Measurements from ENCODE around the gene RAB30. TPM values are rescaled to one million over a fixed set of nuclear protein-coding genes. Genes with fewer than 3 reads are reported as not detected.
"Not testable (repeated sequence)": the region's sequence is repeated elsewhere in the genome, so short reads cannot be mapped to it uniquely, and the experiment has no call there.

The RAB30 gene
- total RNA-seq, 1 donor from 2014 or later: 13.6 TPM

DNA sequence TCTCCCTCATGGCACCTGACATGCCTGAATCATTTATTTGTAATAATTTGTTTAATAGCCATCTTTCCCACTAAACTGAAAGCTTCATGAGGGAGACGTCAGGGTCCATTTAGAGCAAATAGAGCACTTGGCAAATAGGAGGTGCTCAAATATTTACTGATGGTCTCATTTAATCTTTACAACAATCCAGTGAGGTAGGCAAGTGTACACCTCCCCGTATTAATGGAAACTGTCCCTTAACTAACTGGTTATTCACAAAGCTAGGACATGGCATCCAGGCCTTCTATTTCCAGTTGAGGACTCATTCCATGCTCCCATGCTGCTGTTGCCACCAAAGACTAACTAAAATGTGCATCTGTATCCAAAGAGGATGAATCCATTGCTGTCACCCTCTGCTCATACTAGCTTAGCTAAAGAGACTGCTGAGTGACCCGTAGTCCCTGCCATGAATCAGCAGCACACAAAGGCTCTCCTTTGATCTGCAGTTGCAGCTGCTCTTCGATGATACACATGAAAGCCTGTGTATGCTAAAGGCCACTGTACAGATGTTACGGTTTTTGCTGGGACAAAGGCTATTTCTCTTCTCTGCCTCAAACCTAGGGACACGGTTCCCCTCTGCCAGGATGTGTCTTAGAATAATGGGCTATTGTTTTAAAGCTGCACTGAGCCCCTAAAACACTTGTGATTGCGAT is 82.6 kb downstream of the RAB30 start:
- DNase-seq (ENCODE audit: low read depth): peak; percentile 50

DNA sequence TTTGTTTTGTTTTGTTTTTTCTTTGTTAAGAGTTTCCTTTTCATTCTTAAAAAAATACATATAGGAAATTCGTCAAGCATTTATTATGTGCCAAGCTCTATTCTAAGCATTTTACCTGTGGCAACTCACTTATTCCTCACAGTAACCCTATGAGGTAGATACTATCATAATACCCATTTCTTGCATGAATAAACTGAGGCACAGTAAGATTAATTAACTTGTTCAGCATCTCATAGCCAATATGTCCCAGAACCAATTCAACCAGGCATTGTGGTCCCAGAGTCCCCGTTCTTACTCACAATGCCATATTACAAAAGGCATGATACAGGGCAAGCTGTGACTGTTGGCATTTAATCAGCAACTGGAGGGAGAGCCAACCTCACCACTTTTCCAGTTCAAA is 83.7 kb downstream of the RAB30 start:
- DNase-seq (ENCODE audit: low read depth): no peak

DNA sequence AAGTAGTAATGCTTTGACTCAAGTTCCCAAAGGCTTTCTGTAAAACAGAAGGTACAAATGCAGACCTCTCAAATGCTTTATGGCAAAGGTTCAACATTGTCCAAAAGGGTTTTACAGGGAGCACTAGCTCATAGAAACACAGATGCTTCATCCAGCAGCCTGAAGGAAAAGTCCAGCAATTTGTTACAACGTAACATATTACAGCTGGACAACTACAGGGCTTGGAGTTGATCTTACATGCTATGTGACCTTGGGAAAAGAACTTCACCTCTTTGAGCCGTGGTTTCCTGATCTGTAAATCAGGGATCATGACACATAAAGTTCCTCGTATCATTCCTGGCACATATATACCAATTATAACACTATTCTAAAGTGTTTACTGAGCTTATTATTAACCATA is 85.3 kb downstream of the RAB30 start:
- DNase-seq (ENCODE audit: low read depth): no peak

DNA sequence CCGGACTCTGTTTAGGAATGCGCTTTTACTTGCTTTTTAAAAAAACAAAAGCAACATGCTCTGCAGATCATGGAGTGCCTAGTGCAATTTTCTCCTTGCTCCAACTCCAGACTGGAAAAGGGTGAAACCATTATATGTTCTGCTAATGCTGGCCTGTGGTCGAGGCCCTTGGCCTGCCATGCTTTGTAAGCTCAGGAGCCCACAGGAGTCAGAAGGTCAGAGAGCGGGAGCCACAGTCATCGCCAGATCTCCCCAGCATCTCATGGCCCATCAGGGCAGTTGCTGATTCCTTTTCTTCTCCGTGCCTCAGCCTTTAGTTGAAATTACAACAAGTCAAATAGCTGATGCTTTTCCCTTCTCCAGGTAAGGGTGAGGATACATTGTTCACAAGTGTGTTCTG is 89.8 kb downstream of the RAB30 start:
- peak; percentile 13 for DNase-seq (ENCODE audit: low read depth)

DNA sequence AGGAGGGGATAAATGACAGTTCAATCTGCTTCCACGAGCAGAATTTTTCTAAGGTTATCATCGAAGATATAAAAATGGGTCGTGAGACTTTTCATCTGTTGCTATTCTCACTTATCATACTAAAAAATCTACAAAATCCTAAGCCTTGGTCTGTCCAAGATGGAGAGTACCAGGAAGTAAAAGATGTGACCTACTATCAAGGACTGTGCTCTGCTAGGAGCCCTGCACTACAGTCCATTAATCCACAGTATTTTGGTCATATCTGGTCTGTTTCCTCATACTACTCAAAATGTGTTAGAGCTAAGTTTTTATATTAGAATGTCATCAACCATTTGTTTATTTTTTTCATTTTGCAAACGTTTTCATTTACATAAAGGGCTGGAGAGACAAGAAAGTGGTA is 90.8 kb downstream of the RAB30 start:
- no peak for DNase-seq (ENCODE audit: low read depth)

DNA sequence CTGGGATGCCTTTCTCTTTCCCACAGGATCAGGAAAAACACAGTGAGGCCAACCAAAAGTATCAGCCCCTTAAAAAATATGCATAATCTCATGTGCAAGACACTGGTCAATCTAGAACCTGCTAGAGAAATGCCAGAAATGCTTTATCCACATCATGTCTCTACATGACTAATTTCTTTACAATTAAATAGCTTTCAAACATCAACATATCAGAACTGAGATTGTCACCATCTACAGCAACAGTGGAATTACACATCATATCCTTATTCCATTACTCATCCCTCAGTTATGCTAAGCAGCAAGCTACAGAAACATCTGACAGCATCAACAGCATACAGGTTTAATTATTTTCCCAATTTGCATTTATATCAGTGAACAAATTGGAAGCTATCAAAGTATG is 91.4 kb downstream of the RAB30 start:
- DNase-seq (ENCODE audit: low read depth): peak; percentile 17

DNA sequence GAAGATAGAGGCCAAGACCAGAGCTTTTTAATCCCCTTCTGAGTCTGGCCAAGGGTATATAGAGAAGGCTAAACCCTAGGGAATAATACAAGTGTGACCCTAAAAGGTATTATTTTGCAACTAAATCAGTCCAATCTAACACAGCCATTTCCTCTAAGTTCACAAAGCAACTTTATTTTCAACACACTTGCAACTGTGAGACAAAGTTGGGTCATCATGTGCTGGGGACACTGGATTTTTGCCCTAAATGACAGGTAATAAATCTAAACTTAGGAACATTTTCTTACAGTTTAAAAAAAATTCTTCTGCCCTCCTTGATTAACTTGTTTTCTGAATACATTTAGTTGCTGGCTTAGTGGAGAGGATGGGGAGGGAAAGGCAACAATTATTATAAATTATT is 91.9 kb downstream of the RAB30 start:
- DNase-seq (ENCODE audit: low read depth): no peak

DNA sequence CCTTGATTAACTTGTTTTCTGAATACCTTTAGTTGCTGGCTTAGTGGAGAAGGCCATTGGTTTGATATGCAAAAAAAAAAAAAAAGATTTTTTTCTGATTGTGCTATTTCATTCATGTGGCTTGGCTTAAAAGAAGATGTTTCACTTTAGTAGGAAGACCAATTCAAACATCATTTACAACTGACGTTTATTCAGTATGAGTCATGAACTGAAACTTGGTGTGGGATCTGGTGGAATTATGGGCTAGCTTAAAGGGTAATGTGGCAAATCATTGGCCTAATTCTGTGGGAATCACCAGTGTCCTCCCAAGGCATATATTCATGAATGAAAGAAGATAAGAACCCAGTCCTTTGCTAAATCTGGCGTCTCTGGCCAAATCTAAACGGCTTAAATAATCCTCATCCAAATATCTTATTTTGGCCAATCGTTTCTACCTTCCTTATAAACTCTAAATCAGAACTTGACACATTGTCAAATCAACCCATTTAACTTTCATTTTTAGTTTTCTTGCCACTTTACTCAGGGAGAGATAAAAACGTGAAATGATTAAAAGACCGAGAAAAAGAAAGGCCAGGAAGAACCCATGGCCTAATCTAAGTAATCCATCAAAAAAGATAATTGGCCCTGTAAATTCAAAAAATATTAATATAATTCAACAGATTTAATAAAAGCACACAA is 93.1 kb downstream of the RAB30 start:
- DNase-seq (ENCODE audit: low read depth): peak; percentile 36

DNA sequence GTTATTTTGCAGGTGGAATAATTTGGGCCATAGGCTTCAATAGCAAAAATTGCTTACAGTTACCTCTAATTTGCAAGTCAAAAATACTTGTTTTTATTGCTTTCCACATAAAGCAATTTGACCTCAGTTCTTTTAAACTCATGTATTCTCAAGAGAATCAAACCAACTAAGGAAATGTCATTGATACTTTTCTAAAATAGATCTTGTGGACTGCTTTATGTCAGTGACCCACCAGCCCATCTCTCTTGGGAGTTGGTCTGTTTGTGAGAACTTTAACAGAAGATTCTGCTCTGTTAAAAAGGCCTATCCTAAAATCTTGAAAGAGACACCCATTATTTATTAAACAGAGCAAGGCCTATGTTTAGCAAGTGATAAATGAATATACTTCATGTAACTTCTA is 94.9 kb downstream of the RAB30 start:
- no peak for DNase-seq (ENCODE audit: low read depth)

DNA sequence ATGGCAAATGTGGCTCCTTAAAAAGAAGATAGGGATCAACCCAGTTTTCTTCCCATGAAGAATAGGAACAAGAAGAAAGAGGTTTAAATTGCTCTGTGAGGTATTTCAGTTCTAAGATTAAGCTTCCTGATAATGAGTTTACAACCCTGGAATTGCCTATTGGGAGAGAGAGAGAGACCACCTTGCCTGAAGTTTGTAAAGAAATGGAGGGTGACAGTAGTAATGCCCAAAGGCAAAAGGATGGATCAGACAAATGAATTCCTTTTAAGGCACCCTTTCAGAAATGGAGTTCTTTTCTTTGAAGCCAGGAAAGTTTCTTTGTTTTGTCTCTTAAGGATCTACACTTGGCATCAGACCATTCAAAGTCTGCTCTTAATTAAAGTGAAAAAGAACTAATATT is 95.8 kb downstream of the RAB30 start:
- DNase-seq (ENCODE audit: low read depth): no peak

DNA sequence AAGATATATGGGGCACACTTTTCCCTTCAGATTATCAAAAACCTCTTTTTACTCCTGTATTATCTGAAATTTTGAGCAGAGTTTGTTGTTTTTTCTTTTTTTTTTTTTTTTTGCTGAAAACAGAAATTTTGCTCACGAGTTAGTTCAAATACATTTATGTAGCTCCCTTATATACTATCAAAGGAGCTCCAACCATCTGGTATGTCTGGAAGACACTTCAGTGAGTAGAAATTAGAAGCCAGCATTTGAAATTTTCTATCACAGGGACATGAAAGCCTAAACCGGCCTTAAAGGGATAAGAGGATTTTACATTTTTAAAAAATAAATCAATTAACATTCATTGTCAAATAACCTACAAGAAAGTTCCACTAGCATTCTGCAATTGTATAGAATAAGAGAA is 96.8 kb downstream of the RAB30 start:
- no peak for DNase-seq (ENCODE audit: low read depth)

DNA sequence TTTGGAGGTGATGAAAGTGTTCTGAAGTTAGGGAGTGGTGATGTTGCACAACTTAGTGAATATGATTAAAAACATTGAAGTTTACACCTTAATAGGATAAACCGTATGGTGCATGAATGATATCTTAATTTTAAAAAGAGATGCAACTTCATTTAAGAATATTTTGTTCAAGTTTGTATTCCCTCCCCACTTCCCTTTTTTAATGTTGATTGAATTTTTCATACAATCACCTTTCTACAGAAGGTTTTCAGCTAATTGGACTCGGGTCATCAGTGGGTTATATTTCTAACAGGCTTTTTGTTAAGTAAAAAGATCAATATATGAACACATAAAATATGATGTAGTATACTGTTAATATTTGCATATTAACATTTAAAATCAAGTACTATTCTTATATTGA is 97.6 kb downstream of the RAB30 start:
- no peak for DNase-seq (ENCODE audit: low read depth)

DNA sequence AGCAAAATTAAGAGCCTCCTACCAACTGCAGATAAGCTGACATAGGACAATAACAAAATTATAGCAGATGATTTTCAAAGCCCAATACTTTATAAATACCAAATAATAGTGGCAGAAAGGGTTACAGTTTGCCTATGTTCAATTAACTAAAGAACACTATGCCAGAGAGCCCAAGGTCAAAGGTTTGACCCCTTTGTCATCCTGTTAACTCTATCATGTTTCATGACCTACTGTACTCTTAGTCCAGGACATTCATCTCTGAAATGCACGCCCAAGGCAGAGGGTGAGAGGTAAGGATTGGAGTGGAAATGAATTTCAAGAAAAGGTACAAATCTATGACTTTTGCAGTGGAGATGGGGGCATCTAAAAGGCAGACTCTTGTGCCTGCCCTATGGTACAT is 99.6 kb downstream of the RAB30 start:
- DNase-seq (ENCODE audit: low read depth): no peak

DNA sequence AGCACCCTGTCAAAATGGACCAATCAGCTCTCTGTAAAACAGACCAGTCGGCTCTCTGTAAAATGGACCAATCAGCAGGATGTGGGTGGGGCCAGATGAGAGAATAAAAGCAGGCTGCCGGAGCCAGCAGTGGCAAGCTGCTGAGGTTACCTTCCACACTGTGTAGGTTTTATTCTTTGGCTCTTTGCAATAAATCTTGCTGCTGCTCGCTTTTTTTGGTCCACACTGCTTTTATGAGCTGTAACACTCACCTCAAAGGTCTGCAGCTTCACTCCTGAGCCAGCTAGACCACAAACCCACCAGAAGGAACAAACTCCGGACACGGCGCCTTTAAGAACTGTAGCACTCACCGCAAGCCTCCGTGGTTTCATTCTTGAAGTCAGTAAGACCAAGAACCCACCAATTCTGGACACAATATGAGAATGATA is 100.2 kb downstream of the RAB30 start:
- not testable (repeated sequence) for DNase-seq (ENCODE audit: low read depth)

DNA sequence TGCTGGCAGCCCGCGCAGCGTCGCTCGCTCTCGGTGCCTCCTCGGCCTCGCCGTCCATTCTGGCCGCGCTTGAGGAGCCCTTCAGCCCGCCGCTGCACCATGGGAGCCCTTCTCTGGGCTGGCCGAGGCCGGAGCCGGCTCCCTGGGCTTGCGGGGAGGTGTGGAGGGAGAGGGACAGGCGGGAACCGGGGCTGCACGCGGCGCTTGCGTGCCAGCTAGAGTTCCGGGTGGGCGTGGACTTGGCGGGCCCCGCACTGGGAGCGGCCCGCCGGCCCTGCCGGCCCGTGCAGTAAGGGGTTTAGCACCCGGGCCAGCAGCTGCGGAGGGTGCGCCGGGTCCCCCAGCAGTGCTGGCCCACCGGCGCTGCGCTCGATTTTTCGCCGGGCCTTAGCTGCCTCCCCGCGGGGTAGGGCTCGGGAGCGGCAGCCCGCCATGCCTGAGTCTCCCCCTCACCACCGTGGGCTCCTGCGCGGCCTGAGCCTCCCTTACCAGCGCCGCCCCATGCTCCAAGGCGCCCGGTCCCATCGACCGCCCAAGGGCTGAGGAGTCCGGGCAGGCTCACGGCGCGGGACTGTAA is 101.1 kb downstream of the RAB30 start:
- not testable (repeated sequence) for DNase-seq (ENCODE audit: low read depth)

DNA sequence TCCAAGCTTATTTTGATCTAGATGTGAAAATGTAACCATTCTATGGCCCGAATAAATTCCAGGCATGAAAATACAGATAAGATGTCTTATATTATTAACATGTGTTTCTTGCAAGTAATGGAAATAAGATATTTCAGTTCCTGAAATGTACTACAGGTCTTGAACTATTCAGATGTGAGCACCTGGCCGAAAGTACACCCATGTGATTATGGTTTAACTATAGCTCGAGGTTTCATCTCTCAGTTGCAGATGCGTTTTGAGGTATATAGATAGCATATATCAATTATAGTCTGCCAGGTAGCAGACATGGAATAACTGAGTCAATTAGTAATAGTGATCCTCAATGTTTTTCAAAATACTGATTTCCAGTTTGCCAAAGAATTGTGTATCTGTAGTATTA is 101.9 kb downstream of the RAB30 start:
- DNase-seq (ENCODE audit: low read depth): no peak

DNA sequence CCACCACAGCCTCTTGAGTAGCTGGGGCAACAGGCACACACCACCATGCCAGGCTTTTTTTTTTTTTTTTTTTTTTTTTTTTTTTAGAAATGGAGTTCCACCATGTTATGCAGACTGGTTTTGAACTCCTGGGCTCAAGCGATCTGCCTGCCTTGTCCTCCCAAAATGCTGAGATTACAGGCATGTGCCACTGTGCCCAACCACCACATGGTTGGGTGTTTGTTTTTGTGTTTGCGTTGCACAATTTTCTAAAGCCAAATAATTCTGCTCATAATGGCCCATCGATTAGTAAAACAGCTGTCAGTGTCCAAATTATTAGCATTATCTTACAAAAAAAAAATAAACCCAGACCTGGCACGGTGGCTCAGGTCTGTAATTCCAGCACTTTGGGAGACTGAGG is 104.3 kb downstream of the RAB30 start:
- no peak for DNase-seq (ENCODE audit: low read depth)

DNA sequence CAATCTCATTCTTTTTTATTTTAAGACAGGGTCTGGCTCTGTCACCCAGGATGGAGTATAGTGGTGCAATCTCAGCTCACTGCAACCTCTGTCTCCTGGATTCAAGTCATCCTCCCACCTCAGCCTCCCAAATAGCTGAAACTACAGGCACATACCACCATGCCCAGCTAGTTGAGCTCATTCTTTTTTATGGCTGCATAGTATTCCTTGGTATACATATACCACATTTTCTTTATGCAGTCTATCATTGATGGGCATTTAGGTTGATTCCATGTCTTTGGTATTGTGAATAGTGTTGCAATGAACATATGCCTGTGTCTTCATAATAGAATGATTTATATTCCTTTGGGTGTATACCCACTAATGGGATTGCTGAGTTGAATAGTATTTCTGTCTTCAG is 109.7 kb downstream of the RAB30 start:
- DNase-seq (ENCODE audit: low read depth): not testable (repeated sequence)

DNA sequence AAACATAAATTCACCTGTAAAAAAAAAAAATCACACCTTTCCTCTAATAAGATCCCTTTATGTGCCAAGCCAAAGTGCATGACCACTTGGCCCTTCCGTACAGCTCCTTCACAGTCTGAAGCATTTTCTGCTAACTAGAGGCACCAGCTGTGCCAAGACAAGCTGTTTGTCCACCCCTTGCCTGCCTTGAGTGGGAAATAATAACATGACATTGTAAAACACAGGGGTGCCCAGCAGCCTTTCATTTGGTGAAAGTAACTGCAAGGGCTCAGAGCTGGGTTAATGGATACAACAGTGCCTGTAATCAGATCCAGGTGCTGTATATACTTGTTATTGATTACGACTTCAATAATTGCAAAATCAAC is 110.9 kb downstream of the RAB30 start:
- no peak for DNase-seq (ENCODE audit: low read depth)

DNA sequence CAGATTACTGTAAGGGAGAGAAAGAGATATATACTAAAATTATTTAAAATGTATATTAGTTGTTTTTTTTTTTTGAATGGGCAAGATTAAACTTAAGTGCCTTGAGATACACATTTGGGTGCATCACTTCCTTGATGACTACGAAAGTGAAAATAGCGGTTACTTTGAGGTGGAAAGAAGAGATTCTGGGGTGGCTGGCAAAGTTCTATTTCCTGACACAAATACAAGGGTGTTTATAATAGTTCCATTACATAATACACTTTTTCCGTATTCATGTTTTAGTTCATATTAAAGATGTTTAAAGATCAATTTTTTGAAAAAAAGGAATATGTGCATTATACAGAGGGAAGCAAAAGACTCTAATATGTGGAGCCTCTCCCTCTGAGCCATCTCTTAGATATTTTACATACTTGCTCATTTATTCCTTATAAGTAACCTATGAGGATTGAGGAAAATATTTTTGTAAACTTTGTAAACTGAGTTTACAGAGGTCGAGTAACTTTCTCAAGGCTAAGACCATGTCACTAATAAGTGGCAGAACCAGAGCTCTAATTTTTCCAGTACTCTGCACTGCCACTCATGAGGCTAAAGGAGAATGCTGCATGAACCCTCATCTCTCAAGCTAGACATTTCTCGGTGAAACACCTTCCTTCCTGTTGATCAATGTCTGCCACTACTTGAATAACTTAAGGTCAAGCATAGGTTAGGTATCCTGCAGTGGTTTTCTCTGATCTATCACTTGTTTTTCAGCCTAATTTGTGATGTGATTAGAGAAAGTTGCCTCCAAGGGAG is 111.5 kb downstream of the RAB30 start:
- no peak for DNase-seq (ENCODE audit: low read depth)

DNA sequence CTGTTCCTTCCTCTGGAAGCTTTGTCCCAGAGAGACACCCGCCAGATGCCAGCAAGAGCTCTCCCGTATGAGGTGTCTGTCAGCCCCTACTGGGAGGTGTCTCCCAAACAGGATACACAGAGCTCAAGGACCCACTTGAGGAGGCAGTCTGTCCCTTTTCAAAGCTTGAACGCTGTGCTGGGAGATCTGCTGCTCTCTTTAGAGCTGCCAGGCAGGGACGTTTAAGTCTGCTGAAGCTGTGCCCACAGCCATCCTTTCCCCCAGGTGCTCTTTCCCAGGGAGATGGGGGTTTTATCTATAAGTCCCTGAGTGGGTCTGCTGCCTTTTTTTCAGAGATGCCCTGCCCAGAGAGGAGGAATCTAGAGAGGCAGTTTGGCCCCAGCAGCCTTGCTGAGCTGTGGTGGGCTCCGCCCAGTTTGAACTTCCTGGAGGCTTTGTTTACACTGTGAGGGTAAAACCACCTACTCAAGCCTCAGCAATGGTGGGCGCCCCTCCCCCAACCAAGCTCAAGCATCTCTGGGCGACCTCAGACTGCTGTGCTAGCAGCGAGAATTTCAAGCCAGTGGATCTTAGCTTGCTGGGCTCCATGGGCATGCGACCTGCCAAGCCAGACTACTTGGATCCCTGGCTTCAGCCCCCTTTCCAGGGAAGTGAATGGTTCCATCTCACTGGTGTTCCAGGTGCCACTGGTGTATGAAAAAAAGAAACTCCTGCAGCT is 115.8 kb downstream of the RAB30 start:
- not testable (repeated sequence) for DNase-seq (ENCODE audit: low read depth)

Data from myocyte (in vitro differentiated cells).